PC-3 (cell line): Measurements from ENCODE around the gene TBC1D5. TPM values are rescaled to one million over a fixed set of nuclear protein-coding genes. Genes with fewer than 3 reads are reported as not detected.
"Not testable (repeated sequence)": the region's sequence is repeated elsewhere in the genome, so short reads cannot be mapped to it uniquely, and the experiment has no call there.

ENCODE experiments used
- ATAC-seq: fragments of 200-7000 bp; cut with Tn5 transposase; 2 replicates; pipeline ENCODE4 v1.9.1; 2020; ENCODE audit warnings: mild to moderate bottlenecking, moderate library complexity
- BruUV-seq: library from RNA; stranded (reverse); fragments of 400-500 nt; replicated peaks from 2 replicates; lab custom pipeline; 2021; lab: Mats Ljungman, UMichigan
- CTCF ChIA-PET: fragments of 300-600 bp; sonication (Branson Sonifier 250); formaldehyde crosslinking; loops from one replicate; lab custom pipeline; 2022; ENCODE audit warnings: antibody characterized with exemption; lab: Charles Lee
- POLR2A ChIA-PET: fragments of 300-600 bp; sonication (Branson Sonifier 250); formaldehyde crosslinking; loops from one replicate; lab custom pipeline; 2022; ENCODE audit warnings: antibody characterized with exemption; ENCODE audit not compliant: unreplicated experiment; lab: Charles Lee
- DNase-seq: peaks from one replicate; pipeline ENCODE4 v3.0.0-alpha.2; 2015
- H2AFZ ChIP-seq: fragments of 300-600 bp; sonication (generic); 2 replicates; pipeline ENCODE4 v1.6.0; 2016; ENCODE audit warnings: antibody characterized with exemption, low read length
- H3F3A ChIP-seq: fragments of 300-600 bp; sonication (generic); one replicate; pipeline ENCODE4 v1.6.0; 2017; ENCODE audit warnings: antibody characterized with exemption, low read length, control low read depth, mild to moderate bottlenecking; ENCODE audit not compliant: unreplicated experiment
- H3K27ac ChIP-seq: fragments of 300-600 bp; sonication (generic); 2 replicates; pipeline ENCODE4 v1.5.1; 2016; ENCODE audit warnings: mild to moderate bottlenecking, low read length
- H3K27me3 ChIP-seq: fragments of 300-600 bp; sonication (generic); 2 replicates; pipeline ENCODE4 v1.6.1; 2016; ENCODE audit warnings: low read length, mixed read lengths
- H3K36me3 ChIP-seq: fragments of 300-600 bp; sonication (generic); 2 replicates; pipeline ENCODE4 v1.6.1; 2016; ENCODE audit warnings: low read depth, mixed run types, low read length, mixed read lengths
- H3K4me1 ChIP-seq: fragments of 300-600 bp; sonication (generic); 2 replicates; pipeline ENCODE4 v1.5.1; 2016; ENCODE audit warnings: low read length; ENCODE audit not compliant: insufficient read depth
- H3K4me2 ChIP-seq: fragments of 300-600 bp; sonication (generic); 2 replicates; pipeline ENCODE4 v1.6.0; 2016; ENCODE audit warnings: low read length
- H3K4me3 ChIP-seq: fragments of 300-600 bp; sonication (generic); 2 replicates; pipeline ENCODE4 v1.5.1; 2016; ENCODE audit warnings: mild to moderate bottlenecking, low read length, mixed read lengths
- H3K79me2 ChIP-seq: fragments of 300-600 bp; sonication (generic); 2 replicates; pipeline ENCODE4 v1.6.1; 2017; ENCODE audit warnings: low read length, mixed read lengths
- H3K9ac ChIP-seq: fragments of 300-600 bp; sonication (generic); 2 replicates; pipeline ENCODE4 v1.6.0; 2016; ENCODE audit warnings: mild to moderate bottlenecking, low read length
- H3K9me2 ChIP-seq: fragments of 300-600 bp; sonication (generic); replicated peaks from 2 replicates; pipeline ENCODE4 v1.6.1; 2016; ENCODE audit warnings: mixed run types, low read length, mixed read lengths
- H3K9me3 ChIP-seq: fragments of 300-600 bp; sonication (generic); 2 replicates; pipeline ENCODE4 v1.6.1; 2016; ENCODE audit warnings: low read length, mixed read lengths
- H4K20me1 ChIP-seq: fragments of 300-600 bp; sonication (generic); 2 replicates; pipeline ENCODE4 v1.6.1; 2016; ENCODE audit warnings: low read length, mixed read lengths
- CTCF ChIP-seq: fragments of 300-600 bp; sonication (generic); conservative IDR thresholded peaks from 2 replicates; pipeline ENCODE4 v1.5.1; 2017; ENCODE audit warnings: antibody characterized with exemption, low read depth, mild to moderate bottlenecking, low read length
- EZH2 ChIP-seq: fragments of 300-600 bp; sonication (generic); IDR thresholded peaks from one replicate; pipeline ENCODE4 v1.6.1; 2017; ENCODE audit warnings: antibody characterized with exemption, mild to moderate bottlenecking, low read length; ENCODE audit not compliant: unreplicated experiment
- EZH2phosphoT487 ChIP-seq: fragments of 300-600 bp; sonication (generic); IDR thresholded peaks from 2 replicates; pipeline ENCODE4 v1.6.1; 2018; ENCODE audit warnings: mild to moderate bottlenecking, antibody characterized with exemption, low read length, borderline replicate concordance
- intact Hi-C: fragments of 100-400 bp; cut with micrococcal nuclease; formaldehyde crosslinking; loops from 2 replicates; pipeline ENCODE4 v1.9.0; 2023
- total RNA-seq: library from RNA; depleted of rRNA; stranded (reverse); fragments of >200 nt; gene quantifications from 2 replicates; pipeline ENCODE4 v1.2.3, GENCODE V29; 2014

TBC1D5 gene
- total RNA-seq, 1 experiment from 2014 or later: 54.5 TPM

GRCh38 chr3:17355591-17355990 is 386.8 kb downstream of the TBC1D5 start:
- Histone ChIP-seq H3K9me2 (no peaks in the 10 kb centered on the region), H4K20me1 (no peaks in the 10 kb centered on the region), H3K9ac (no peak overlapping the region), H3F3A (no peaks in the 10 kb centered on the region), H3K4me3 (no peak overlapping the region), H3K9me3 (no peaks in the 10 kb centered on the region), H3K27ac (no peak overlapping the region), H3K4me2 (no peak overlapping the region), H2AFZ (no peak overlapping the region), H3K79me2 (no peaks in the 10 kb centered on the region), H3K36me3 (no peaks in the 10 kb centered on the region), H3K4me1 (no peaks in the 10 kb centered on the region), H3K27me3 (no peaks in the 10 kb centered on the region)
- TF ChIP-seq CTCF (no peak), EZH2phosphoT487 (no peak), EZH2 (no peak)
- ChIA-PET CTCF (no interaction called here), POLR2A (no interaction called here)
- no peak for ATAC-seq
- intact Hi-C loops: no loop called here
- no TSS peak for BruUV-seq
- no peak for DNase-seq

GRCh38 chr3:17354341-17354740 is 388.1 kb downstream of the TBC1D5 start:
- no peaks in the 10 kb centered on the region for H3K27me3 ChIP-seq
- no peak for ATAC-seq
- no peaks in the 10 kb centered on the region for H3F3A ChIP-seq
- H3K4me1 ChIP-seq: no peaks in the 10 kb centered on the region
- DNase-seq: no peak
- H2AFZ ChIP-seq: no peak overlapping the region
- H3K36me3 ChIP-seq: no peaks in the 10 kb centered on the region
- TF ChIP-seq EZH2 (no peak), EZH2phosphoT487 (no peak), CTCF (no peak)
- no peaks in the 10 kb centered on the region for H4K20me1 ChIP-seq
- CTCF ChIA-PET: no interaction called here
- H3K9me2 ChIP-seq: no peaks in the 10 kb centered on the region
- H3K4me2 ChIP-seq: no peak overlapping the region
- H3K9ac ChIP-seq: no peak overlapping the region
- H3K79me2 ChIP-seq: no peaks in the 10 kb centered on the region
- H3K4me3 ChIP-seq: no peak overlapping the region
- no peaks in the 10 kb centered on the region for H3K9me3 ChIP-seq
- POLR2A ChIA-PET: no interaction called here
- BruUV-seq: no TSS peak
- intact Hi-C loops: no loop called here
- no peak overlapping the region for H3K27ac ChIP-seq

GRCh38 chr3:17352620-17353019 is 389.8 kb downstream of the TBC1D5 start:
- DNase-seq (no peak), ATAC-seq (no peak)
- BruUV-seq: no TSS peak
- Histone ChIP-seq H4K20me1 (no peaks in the 10 kb centered on the region), H3K4me1 (no peaks in the 10 kb centered on the region), H3K79me2 (no peaks in the 10 kb centered on the region), H3K27me3 (no peaks in the 10 kb centered on the region), H3K4me3 (no peak overlapping the region), H2AFZ (no peak overlapping the region), H3K36me3 (no peaks in the 10 kb centered on the region), H3K9ac (no peak overlapping the region), H3K9me3 (no peaks in the 10 kb centered on the region), H3K4me2 (no peak overlapping the region), H3F3A (no peaks in the 10 kb centered on the region), H3K27ac (no peak overlapping the region), H3K9me2 (no peaks in the 10 kb centered on the region)
- CTCF ChIA-PET: no interaction called here
- intact Hi-C loops: no loop called here
- POLR2A ChIA-PET: no interaction called here
- TF ChIP-seq CTCF (no peak), EZH2 (no peak)

DNA sequence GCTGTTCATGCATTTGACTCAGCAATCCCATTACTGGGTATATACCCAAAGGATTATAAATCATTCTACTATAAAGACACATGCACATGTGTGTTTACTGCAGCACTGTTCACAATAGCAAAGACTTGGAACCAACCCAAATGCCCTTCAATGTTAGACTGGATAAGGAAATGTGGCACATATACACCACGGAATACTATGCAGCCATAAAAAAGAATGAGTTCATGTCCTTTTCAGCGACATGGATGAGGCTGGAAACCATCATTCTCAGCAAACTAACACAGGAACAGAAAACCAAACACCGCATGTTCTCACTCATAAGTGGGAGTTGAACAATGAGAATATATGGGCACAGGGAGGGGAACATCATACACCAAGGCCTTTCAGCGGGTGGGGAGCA is 391.2 kb downstream of the TBC1D5 start:
- POLR2A ChIA-PET, H3K27ac ChIP-seq, H3K27me3 ChIP-seq, H3K4me2 ChIP-seq, H3K9me3 ChIP-seq, H3K36me3 ChIP-seq, DNase-seq, H3K9ac ChIP-seq, ATAC-seq, H2AFZ ChIP-seq, H3K79me2 ChIP-seq, intact Hi-C loops, H3K4me3 ChIP-seq, H3K9me2 ChIP-seq, H3F3A ChIP-seq, H3K4me1 ChIP-seq, H4K20me1 ChIP-seq, CTCF ChIA-PET, BruUV-seq: not testable (repeated sequence)
